Fibroblast of lung (primary cell): Measurements from ENCODE around the gene SELENOP. TPM values are rescaled to one million over a fixed set of nuclear protein-coding genes. Genes with fewer than 3 reads are reported as not detected.

Source experiments
- DNase-seq, 2 donors: peaks; one replicate each; pipeline versions ENCODE4 v3.0.0 to v3.0.0-alpha.2; 2010; ENCODE audit warnings: low read depth in 2 of 2
- H2AFZ ChIP-seq: 2 replicates; pipeline ENCODE4 v1.5.1; 2012; ENCODE audit warnings: low read length, control low read depth, inconsistent platforms
- H3K27ac ChIP-seq: 2 replicates; pipeline ENCODE4 v1.5.1; 2011; ENCODE audit warnings: low read length, control low read depth; ENCODE audit not compliant: insufficient read depth
- H3K27me3 ChIP-seq: 2 replicates; pipeline ENCODE4 v1.5.1; 2011; ENCODE audit warnings: mild to moderate bottlenecking, low read length; ENCODE audit not compliant: control insufficient read depth, insufficient read depth
- H3K36me3 ChIP-seq: 2 replicates; pipeline ENCODE4 v1.5.1; 2011; ENCODE audit warnings: low read length; ENCODE audit not compliant: control insufficient read depth, insufficient read depth
- H3K4me1 ChIP-seq: 2 replicates; pipeline ENCODE4 v1.5.1; 2011; ENCODE audit warnings: low read length; ENCODE audit not compliant: control insufficient read depth, insufficient read depth; ENCODE audit errors: extremely low read depth
- H3K4me2 ChIP-seq: 2 replicates; pipeline ENCODE4 v1.5.1; 2011; ENCODE audit warnings: low read length, control low read depth; ENCODE audit not compliant: insufficient read depth; ENCODE audit errors: extremely low read depth
- H3K4me3 ChIP-seq, 4 experiments: fragments of 200-600 bp in 1 of 4; sonication (generic) in 1 of 4; replicated peaks in 1 of 4; 2 replicates each; pipeline ENCODE4 v1.5.1; 2011 to 2016; ENCODE audit warnings: low read length in 4 of 4, low read depth in 3 of 4, mild to moderate bottlenecking in 3 of 4, control low read depth in 2 of 4, inconsistent platforms in 1 of 4, mixed read lengths in 1 of 4; ENCODE audit not compliant: insufficient read depth in 1 of 4; ENCODE audit errors: control extremely low read depth in 1 of 4
- H3K79me2 ChIP-seq: 2 replicates; pipeline ENCODE4 v1.5.1; 2012; ENCODE audit warnings: mild to moderate bottlenecking, low read length, inconsistent platforms; ENCODE audit not compliant: control insufficient read depth, insufficient read depth
- H3K9ac ChIP-seq: 2 replicates; pipeline ENCODE4 v1.5.1; 2011; ENCODE audit warnings: mild to moderate bottlenecking, low read length, control low read depth; ENCODE audit not compliant: insufficient read depth
- H3K9me3 ChIP-seq: 2 replicates; pipeline ENCODE4 v1.5.1; 2012; ENCODE audit warnings: low read depth, low read length; ENCODE audit not compliant: control insufficient read depth, insufficient read depth
- H4K20me1 ChIP-seq: 2 replicates; pipeline ENCODE4 v1.5.1; 2011; ENCODE audit warnings: low read length; ENCODE audit not compliant: control insufficient read depth, insufficient read depth; ENCODE audit errors: extremely low read depth
- EZH2 ChIP-seq: IDR thresholded peaks from 2 replicates; pipeline ENCODE4 v1.5.1; 2012; ENCODE audit warnings: low read length, control low read depth, mild to moderate bottlenecking; ENCODE audit errors: missing control alignments
- polyA plus RNA-seq, 2 donors: library from polyadenylated mRNA; depleted of rRNA in 1 of 2; stranded (reverse) in 1 of 2; unstranded in 1 of 2; fragments of >200 nt; gene quantifications; 2 replicates each; pipeline ENCODE4 v1.2.1, GENCODE V29; 2011 to 2012; ENCODE audit warnings: missing spikeins in 1 of 2
- total RNA-seq: library from RNA; depleted of rRNA; stranded (reverse); fragments of >200 nt; gene quantifications from 2 replicates; pipeline ENCODE4 v1.2.1, GENCODE V29; 2014
- TF ChIP-seq, protein P1 (sequence below), 2 donors: IDR thresholded peaks in 1 of 2; conservative IDR thresholded peaks in 1 of 2; 1 replicate in 1 of 2; 2 replicates in 1 of 2; pipeline ENCODE4 v1.5.1; 2011 to 2012; ENCODE audit warnings: low read length in 2 of 2, control low read depth in 1 of 2, inconsistent platforms in 1 of 2, low read depth in 1 of 2, mild to moderate bottlenecking in 1 of 2

Gene SELENOP
- total and polyA plus RNA-seq, 2 donors (not counting 1 experiment from before 2014, with no cell fraction given): 75.2 to 677 TPM

DNA sequence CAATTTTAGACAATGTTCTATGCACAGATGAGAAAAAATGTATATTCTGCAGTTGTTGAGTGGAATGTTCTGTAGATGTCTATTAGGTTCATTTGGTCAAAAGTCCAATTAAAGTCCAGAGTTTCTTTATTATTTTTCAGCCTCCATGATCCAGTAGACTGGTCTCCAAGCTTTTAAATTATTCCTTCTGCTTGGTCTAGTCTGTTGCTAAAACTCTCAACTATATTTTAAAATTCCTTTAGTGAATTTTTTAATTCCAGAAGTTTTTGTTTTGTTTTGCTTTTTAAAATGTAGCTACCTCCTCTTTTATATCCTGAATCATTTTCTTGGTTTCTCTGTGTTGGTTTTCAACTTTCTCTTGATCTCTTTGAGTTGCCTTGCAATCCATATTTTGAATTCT lies 24.6 kb downstream of the SELENOP start:
- TF ChIP-seq EZH2: no peak
- TF ChIP-seq, protein P1, sequence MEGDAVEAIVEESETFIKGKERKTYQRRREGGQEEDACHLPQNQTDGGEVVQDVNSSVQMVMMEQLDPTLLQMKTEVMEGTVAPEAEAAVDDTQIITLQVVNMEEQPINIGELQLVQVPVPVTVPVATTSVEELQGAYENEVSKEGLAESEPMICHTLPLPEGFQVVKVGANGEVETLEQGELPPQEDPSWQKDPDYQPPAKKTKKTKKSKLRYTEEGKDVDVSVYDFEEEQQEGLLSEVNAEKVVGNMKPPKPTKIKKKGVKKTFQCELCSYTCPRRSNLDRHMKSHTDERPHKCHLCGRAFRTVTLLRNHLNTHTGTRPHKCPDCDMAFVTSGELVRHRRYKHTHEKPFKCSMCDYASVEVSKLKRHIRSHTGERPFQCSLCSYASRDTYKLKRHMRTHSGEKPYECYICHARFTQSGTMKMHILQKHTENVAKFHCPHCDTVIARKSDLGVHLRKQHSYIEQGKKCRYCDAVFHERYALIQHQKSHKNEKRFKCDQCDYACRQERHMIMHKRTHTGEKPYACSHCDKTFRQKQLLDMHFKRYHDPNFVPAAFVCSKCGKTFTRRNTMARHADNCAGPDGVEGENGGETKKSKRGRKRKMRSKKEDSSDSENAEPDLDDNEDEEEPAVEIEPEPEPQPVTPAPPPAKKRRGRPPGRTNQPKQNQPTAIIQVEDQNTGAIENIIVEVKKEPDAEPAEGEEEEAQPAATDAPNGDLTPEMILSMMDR (conservative IDR thresholded peaks at IDR 0.05 in 1 of 2, IDR thresholded peaks at IDR 0.05 in 1 of 2; ENCODE audit: low read depth in 1 of 2, low read length in 2 of 2): no peak

DNA sequence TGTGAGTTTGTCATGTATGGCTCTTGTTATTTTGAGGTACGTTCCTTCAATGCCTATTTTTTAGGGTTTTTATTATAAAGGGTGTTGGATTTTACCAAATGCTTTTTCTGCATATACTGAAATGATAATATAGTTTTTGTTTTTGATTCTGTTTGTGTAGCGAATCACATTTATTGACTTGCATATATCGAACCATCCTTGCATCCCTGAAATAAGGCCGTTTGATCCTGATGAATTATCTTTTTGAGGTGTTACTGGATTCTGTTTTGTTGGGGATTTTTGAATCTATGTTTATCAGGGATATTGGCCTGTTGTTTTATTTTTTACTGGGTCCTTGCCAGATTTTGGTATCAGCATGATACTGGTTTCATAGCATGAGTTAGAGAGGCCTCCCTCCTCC lies 25.9 kb downstream of the SELENOP start:
- H3K4me3 ChIP-seq: no peak overlapping the region
- H3K9me3 ChIP-seq: no peaks in the 10 kb centered on the region
- H3K4me2 ChIP-seq: no peak overlapping the region
- H3K79me2 ChIP-seq: no peaks in the 10 kb centered on the region
- no peaks in the 10 kb centered on the region for H3K36me3 ChIP-seq
- H3K9ac ChIP-seq: no peak overlapping the region
- no peaks in the 10 kb centered on the region for H3K4me1 ChIP-seq
- no peak for DNase-seq
- no peak overlapping the region for H3K27ac ChIP-seq
- H4K20me1 ChIP-seq: no peaks in the 10 kb centered on the region
- TF ChIP-seq EZH2: no peak
- TF ChIP-seq, protein P1 (conservative IDR thresholded peaks at IDR 0.05 in 1 of 2, IDR thresholded peaks at IDR 0.05 in 1 of 2; ENCODE audit: low read depth in 1 of 2, low read length in 2 of 2): no peak
- no peaks in the 10 kb centered on the region for H3K27me3 ChIP-seq
- no peak overlapping the region for H2AFZ ChIP-seq

More for the DNA sequence above, 24.6 kb downstream of the SELENOP start:
- H2AFZ ChIP-seq: no peak overlapping the region
- no peaks in the 10 kb centered on the region for H3K79me2 ChIP-seq
- no peak for DNase-seq
- H3K4me1 ChIP-seq: no peaks in the 10 kb centered on the region
- no peaks in the 10 kb centered on the region for H3K27me3 ChIP-seq
- no peak overlapping the region for H3K4me3 ChIP-seq
- H3K9me3 ChIP-seq: no peaks in the 10 kb centered on the region
- no peaks in the 10 kb centered on the region for H4K20me1 ChIP-seq
- H3K9ac ChIP-seq: no peak overlapping the region
- H3K36me3 ChIP-seq: no peaks in the 10 kb centered on the region
- no peak overlapping the region for H3K4me2 ChIP-seq
- H3K27ac ChIP-seq: no peak overlapping the region

DNA sequence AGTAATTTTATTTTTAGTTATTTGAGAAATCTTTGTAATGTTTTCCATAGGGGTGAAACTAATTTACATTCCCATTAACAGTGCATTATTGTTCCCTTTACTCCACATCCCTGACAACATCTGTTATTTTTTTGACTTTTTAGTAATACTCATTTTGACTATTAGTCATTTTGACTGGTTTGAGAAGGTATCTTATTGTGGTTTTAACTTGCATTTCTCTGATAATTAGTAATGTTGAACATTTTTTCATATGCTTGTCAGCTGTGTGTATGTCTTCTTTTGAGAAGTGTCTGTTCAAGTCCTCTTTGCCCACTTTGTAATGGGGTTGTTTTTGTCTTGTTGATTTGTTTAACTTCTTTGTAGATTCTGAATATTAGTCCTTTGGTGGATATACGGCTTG lies 27.6 kb downstream of the SELENOP start:
- DNase-seq: peak in 1 of 2 donors; percentile 18
- H3K9me3 ChIP-seq: no peaks in the 10 kb centered on the region
- H4K20me1 ChIP-seq: no peaks in the 10 kb centered on the region
- no peaks in the 10 kb centered on the region for H3K27me3 ChIP-seq
- no peaks in the 10 kb centered on the region for H3K4me1 ChIP-seq
- H3K79me2 ChIP-seq: no peaks in the 10 kb centered on the region
- no peaks in the 10 kb centered on the region for H3K36me3 ChIP-seq
- no peak overlapping the region for H2AFZ ChIP-seq
- H3K4me3 ChIP-seq: no peak overlapping the region
- no peak overlapping the region for H3K9ac ChIP-seq
- no peak for TF ChIP-seq EZH2
- TF ChIP-seq, protein P1 (conservative IDR thresholded peaks at IDR 0.05 in 1 of 2, IDR thresholded peaks at IDR 0.05 in 1 of 2; ENCODE audit: low read depth in 1 of 2, low read length in 2 of 2): no peak
- H3K27ac ChIP-seq: no peak overlapping the region
- H3K4me2 ChIP-seq: no peak overlapping the region
